ENCODE results near the gene ATXN7.

DNA sequence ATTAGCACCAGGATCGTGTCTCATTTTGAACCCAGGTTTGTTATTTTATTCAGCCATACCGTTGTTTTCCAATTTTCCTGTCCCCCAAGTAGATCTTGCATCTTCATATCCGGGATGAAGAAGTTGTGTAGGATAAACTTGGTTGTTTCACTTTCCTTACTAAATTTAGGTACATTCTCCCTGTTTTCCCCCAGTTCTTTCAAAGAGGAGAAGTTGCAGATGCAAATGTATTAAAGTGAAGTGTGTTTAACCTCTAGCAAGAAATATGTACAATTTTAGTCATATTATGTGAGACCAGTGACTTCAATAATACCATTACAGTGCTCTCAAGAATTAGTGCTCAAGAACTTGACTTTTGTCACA, 1.3 kb downstream of the ATXN7 start:
- TF ChIP-seq POLR2A (IDR thresholded peaks at IDR 0.05) = no peak
- no peak for TF ChIP-seq POLR2AphosphoS5 (IDR thresholded peaks at IDR 0.05)
- TF ChIP-seq, protein P1, sequence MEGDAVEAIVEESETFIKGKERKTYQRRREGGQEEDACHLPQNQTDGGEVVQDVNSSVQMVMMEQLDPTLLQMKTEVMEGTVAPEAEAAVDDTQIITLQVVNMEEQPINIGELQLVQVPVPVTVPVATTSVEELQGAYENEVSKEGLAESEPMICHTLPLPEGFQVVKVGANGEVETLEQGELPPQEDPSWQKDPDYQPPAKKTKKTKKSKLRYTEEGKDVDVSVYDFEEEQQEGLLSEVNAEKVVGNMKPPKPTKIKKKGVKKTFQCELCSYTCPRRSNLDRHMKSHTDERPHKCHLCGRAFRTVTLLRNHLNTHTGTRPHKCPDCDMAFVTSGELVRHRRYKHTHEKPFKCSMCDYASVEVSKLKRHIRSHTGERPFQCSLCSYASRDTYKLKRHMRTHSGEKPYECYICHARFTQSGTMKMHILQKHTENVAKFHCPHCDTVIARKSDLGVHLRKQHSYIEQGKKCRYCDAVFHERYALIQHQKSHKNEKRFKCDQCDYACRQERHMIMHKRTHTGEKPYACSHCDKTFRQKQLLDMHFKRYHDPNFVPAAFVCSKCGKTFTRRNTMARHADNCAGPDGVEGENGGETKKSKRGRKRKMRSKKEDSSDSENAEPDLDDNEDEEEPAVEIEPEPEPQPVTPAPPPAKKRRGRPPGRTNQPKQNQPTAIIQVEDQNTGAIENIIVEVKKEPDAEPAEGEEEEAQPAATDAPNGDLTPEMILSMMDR (IDR thresholded peaks at IDR 0.05) = no peak
- TF ChIP-seq EP300 (IDR thresholded peaks at IDR 0.05; ENCODE audit: low read depth) = no peak
